Measurements from ENCODE around the gene STEAP1B. TPM values are rescaled to one million over a fixed set of nuclear protein-coding genes. Genes with fewer than 3 reads are reported as not detected.

Gene STEAP1B
- total RNA-seq, 1 donor, result 31.8 TPM

DNA sequence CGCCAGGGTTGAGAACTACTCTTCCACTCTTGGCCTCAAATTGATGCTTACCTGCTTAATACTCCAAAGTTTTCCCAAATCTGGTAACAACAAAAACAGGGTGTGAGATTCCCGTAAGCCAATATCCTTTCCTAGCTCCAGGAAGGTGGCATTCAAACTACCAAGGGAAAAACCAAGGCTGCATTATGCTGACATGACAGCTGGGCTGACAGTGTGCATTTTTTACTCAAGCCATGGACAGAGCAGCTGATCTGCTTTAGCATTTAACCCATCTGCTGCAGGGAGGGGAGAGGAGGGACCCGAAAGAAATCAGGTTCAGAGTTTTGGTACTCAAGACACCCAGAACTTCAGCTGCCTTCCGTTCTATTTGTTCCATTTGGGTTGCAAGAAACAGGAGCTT lies 93.3 kb downstream of the STEAP1B start:
- no peaks in the 10 kb centered on the region for H3K79me2 ChIP-seq (ENCODE audit: insufficient read depth, low read length)
- H3K27me3 ChIP-seq (ENCODE audit: insufficient read depth, low read length), result no peaks in the 10 kb centered on the region
- no peaks in the 10 kb centered on the region for H3K36me3 ChIP-seq (ENCODE audit: insufficient read depth, low read length)
- no peaks in the 10 kb centered on the region for H4K20me1 ChIP-seq (ENCODE audit: insufficient read depth, low read length)
- no peaks in the 10 kb centered on the region for H3K9me3 ChIP-seq (ENCODE audit: low read depth, low read length)
- TF ChIP-seq CTCF (IDR thresholded peaks at IDR 0.05; ENCODE audit: extremely low read depth, low read depth, low read length), result no peak
- no peak for DNase-seq (ENCODE audit: insufficient read length, low spot score, missing footprints)
- no peak overlapping the region for H3K27ac ChIP-seq (ENCODE audit: low read depth, low read length)
- H3K4me1 ChIP-seq (ENCODE audit: insufficient read depth, low read length), result peaks cover 2% of the 10 kb centered on the region
- no peak overlapping the region for H3K4me3 ChIP-seq (ENCODE audit: insufficient read depth, low read length)
- H3K4me2 ChIP-seq (ENCODE audit: insufficient read depth, low read length), result no peak overlapping the region
- H2AFZ ChIP-seq (ENCODE audit: low read length), result no peak overlapping the region

DNA sequence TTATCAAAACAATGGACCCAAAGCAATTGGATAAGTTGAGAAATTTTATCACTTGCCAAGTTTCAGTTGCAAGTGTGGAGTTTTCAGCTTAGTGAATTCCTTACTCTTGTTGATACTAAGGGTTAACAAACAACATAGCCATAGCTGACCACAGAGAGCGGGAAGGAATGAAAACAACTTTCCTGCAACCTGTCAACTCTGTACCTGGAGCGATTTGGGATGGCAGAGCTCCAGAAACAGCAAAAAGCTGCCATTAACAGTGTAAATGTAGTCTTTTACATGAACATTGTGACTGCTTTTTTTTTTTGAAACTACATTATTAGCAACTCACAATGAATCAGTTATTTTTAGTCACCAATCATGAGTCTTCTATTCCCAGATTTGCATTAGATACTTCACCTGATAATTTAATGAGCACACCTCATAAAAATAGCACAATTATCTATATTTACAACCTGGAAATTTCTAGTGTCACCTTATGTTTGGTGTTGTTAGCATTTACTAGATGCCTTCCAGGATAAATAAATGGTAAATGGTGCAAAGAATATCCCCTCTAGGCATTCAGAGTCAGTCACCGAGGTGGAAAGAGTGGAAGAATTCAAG lies 95.5 kb downstream of the STEAP1B start:
- Histone ChIP-seq H3K36me3 (ENCODE audit: insufficient read depth, low read length) (no peaks in the 10 kb centered on the region), H3K4me1 (ENCODE audit: insufficient read depth, low read length) (peaks cover 6% of the 10 kb centered on the region), H3K79me2 (ENCODE audit: insufficient read depth, low read length) (no peaks in the 10 kb centered on the region), H3K4me3 (ENCODE audit: insufficient read depth, low read length) (no peak overlapping the region), H4K20me1 (ENCODE audit: insufficient read depth, low read length) (no peaks in the 10 kb centered on the region), H2AFZ (ENCODE audit: low read length) (no peak overlapping the region), H3K27me3 (ENCODE audit: insufficient read depth, low read length) (no peaks in the 10 kb centered on the region), H3K27ac (ENCODE audit: low read depth, low read length) (no peak overlapping the region), H3K9me3 (ENCODE audit: low read depth, low read length) (no peaks in the 10 kb centered on the region), H3K4me2 (ENCODE audit: insufficient read depth, low read length) (no peak overlapping the region)
- DNase-seq (ENCODE audit: insufficient read length, low spot score, missing footprints), result no peak
- TF ChIP-seq CTCF (IDR thresholded peaks at IDR 0.05; ENCODE audit: extremely low read depth, low read depth, low read length), result no peak

GRCh38 chr7:22403344-22403743 lies 96.6 kb downstream of the STEAP1B start:
- Histone ChIP-seq H3K79me2 (ENCODE audit: insufficient read depth, low read length) (no peaks in the 10 kb centered on the region), H3K4me1 (ENCODE audit: insufficient read depth, low read length) (peaks cover 6% of the 10 kb centered on the region), H2AFZ (ENCODE audit: low read length) (no peak overlapping the region), H3K36me3 (ENCODE audit: insufficient read depth, low read length) (no peaks in the 10 kb centered on the region), H4K20me1 (ENCODE audit: insufficient read depth, low read length) (no peaks in the 10 kb centered on the region), H3K27me3 (ENCODE audit: insufficient read depth, low read length) (no peaks in the 10 kb centered on the region), H3K4me2 (ENCODE audit: insufficient read depth, low read length) (no peak overlapping the region), H3K9me3 (ENCODE audit: low read depth, low read length) (no peaks in the 10 kb centered on the region), H3K4me3 (ENCODE audit: insufficient read depth, low read length) (no peak overlapping the region), H3K27ac (ENCODE audit: low read depth, low read length) (no peak overlapping the region)
- DNase-seq (ENCODE audit: insufficient read length, low spot score, missing footprints), result no peak
- no peak for TF ChIP-seq CTCF (IDR thresholded peaks at IDR 0.05; ENCODE audit: extremely low read depth, low read depth, low read length)

- Histone ChIP-seq H3K79me2 (ENCODE audit: insufficient read depth, low read length) (no peaks in the 10 kb centered on the region), H3K27me3 (ENCODE audit: insufficient read depth, low read length) (no peaks in the 10 kb centered on the region), H3K4me2 (ENCODE audit: insufficient read depth, low read length) (no peak overlapping the region), H4K20me1 (ENCODE audit: insufficient read depth, low read length) (no peaks in the 10 kb centered on the region), H2AFZ (ENCODE audit: low read length) (peak overlapping the region; percentile 17), H3K9me3 (ENCODE audit: low read depth, low read length) (no peaks in the 10 kb centered on the region), H3K4me3 (ENCODE audit: insufficient read depth, low read length) (no peak overlapping the region), H3K4me1 (ENCODE audit: insufficient read depth, low read length) (peaks cover 12% of the 10 kb centered on the region), H3K36me3 (ENCODE audit: insufficient read depth, low read length) (no peaks in the 10 kb centered on the region), H3K27ac (ENCODE audit: low read depth, low read length) (no peak overlapping the region)
- DNase-seq (ENCODE audit: insufficient read length, low spot score, missing footprints), result no peak
- TF ChIP-seq CTCF (IDR thresholded peaks at IDR 0.05; ENCODE audit: extremely low read depth, low read depth, low read length), result no peak
Observed at GRCh38 chr7:22402250-22402649, 97.7 kb downstream of the STEAP1B start.
